Measurements from ENCODE around the gene USP25. TPM values are rescaled to one million over a fixed set of nuclear protein-coding genes. Genes with fewer than 3 reads are reported as not detected.
"Not testable (repeated sequence)": the region's sequence is repeated elsewhere in the genome, so short reads cannot be mapped to it uniquely, and the experiment has no call there.

USP25 gene
- total RNA-seq, 3 donors from 2014 or later (not counting 1 experiment from before 2014, with no cell fraction given): 67.0 to 95.4 (median 76.4) TPM

GRCh38 chr21:15732996-15733329 is 3.2 kb downstream of the USP25 start:
- Mint-ChIP-seq H3K4me3 (peak overlapping the region; percentile 85), H3K36me3 (no peaks in the 10 kb centered on the region), H3K4me1 (peaks cover 55 to 69% of the 10 kb centered on the region in 2 donors), H3K27me3 (ENCODE audit: low read depth in 2 of 2) (no peaks in the 10 kb centered on the region), H3K27ac (peak overlapping the region; percentile 91 to 93), H3K9me3 (no peaks in the 10 kb centered on the region)
- H3K4me1 ChIP-seq (ENCODE audit: control insufficient read depth, insufficient read depth, low read length): peaks cover 20% of the 10 kb centered on the region
- no peak for TF ChIP-seq CTCF (IDR thresholded peaks at IDR 0.05)
- no peaks in the 10 kb centered on the region for H3K9me3 ChIP-seq (ENCODE audit: control insufficient read depth, insufficient read depth, low read length)
- no peaks in the 10 kb centered on the region for H3K27me3 ChIP-seq (ENCODE audit: control insufficient read depth, insufficient read depth, low read length)
- peak overlapping the region; percentile 83 for H3K27ac ChIP-seq (ENCODE audit: low read length)
- no CpG with 5 or more reads among the region's 3 CpGs for WGBS (ENCODE audit: insufficient coverage)
- peak overlapping the region; percentile 17 for H3K4me3 ChIP-seq (ENCODE audit: low read length)
- H3K36me3 ChIP-seq (ENCODE audit: control insufficient read depth, insufficient read depth, low read length): no peaks in the 10 kb centered on the region
- intact Hi-C loops (cut with micrococcal nuclease): loop anchor here (2.0 to 10.0 kb wide), 7 partner anchors 34 to 1351 kb away; partner anchors contain the start of genes HSPA13 and NRIP1
- ATAC-seq (no peak), DNase-seq (no peak)

- peaks cover 22% of the 10 kb centered on the region for H3K4me1 ChIP-seq (ENCODE audit: control insufficient read depth, insufficient read depth, low read length)
These were observed 5.6 kb downstream of the USP25 start for GRCh38 chr21:15735409-15735808.

GRCh38 chr21:15735931-15736330 is 6.1 kb downstream of the USP25 start:
- peak in 1 of 2 donors; percentile 34 for DNase-seq
- peaks cover 22% of the 10 kb centered on the region for H3K4me1 ChIP-seq (ENCODE audit: control insufficient read depth, insufficient read depth, low read length)
- Mint-ChIP-seq H3K4me1 (peaks cover 73 to 86% of the 10 kb centered on the region in 2 donors), H3K4me3 (peak overlapping the region; percentile 36), H3K27ac (peak overlapping the region; percentile 91 to 93)
- H3K27me3 ChIP-seq (ENCODE audit: control insufficient read depth, insufficient read depth, low read length); ATAC-seq; H3K4me3 ChIP-seq (ENCODE audit: low read length); H3K36me3 Mint-ChIP-seq; H3K27ac ChIP-seq (ENCODE audit: low read length); H3K9me3 ChIP-seq (ENCODE audit: control insufficient read depth, insufficient read depth, low read length); H3K9me3 Mint-ChIP-seq; H3K27me3 Mint-ChIP-seq (ENCODE audit: low read depth in 2 of 2); H3K36me3 ChIP-seq (ENCODE audit: control insufficient read depth, insufficient read depth, low read length): not testable (repeated sequence)
- 32% methylated on average over 4 of the region's 4 CpGs for WGBS (ENCODE audit: insufficient coverage)
- intact Hi-C loops (cut with micrococcal nuclease): loop anchor here (10.0 kb wide), 1 partner anchor 1201 kb away; no protein-coding TSS in a partner anchor

More at GRCh38 chr21:15735409-15735808, 5.6 kb downstream of the USP25 start:
- Histone ChIP-seq H3K9me3 (ENCODE audit: control insufficient read depth, insufficient read depth, low read length) (no peaks in the 10 kb centered on the region), H3K27me3 (ENCODE audit: control insufficient read depth, insufficient read depth, low read length) (no peaks in the 10 kb centered on the region), H3K27ac (ENCODE audit: low read length) (no peak overlapping the region), H3K36me3 (ENCODE audit: control insufficient read depth, insufficient read depth, low read length) (no peaks in the 10 kb centered on the region), H3K4me3 (ENCODE audit: low read length) (no peak overlapping the region)
- H3K27ac Mint-ChIP-seq: peak overlapping the region; percentile 91 to 93
- 93% methylated on average over 2 of the region's 2 CpGs for WGBS (ENCODE audit: insufficient coverage)
- H3K4me3 Mint-ChIP-seq: peak overlapping the region; percentile 36
- no peak for TF ChIP-seq CTCF (IDR thresholded peaks at IDR 0.05)
- ATAC-seq (no peak), DNase-seq (peak in 1 of 2 donors; percentile 18)
- H3K4me1 Mint-ChIP-seq: peaks cover 73 to 87% of the 10 kb centered on the region in 2 donors
- intact Hi-C loops (cut with micrococcal nuclease): loop anchor here (10.0 kb wide), 1 partner anchor 1201 kb away; no protein-coding TSS in a partner anchor
- no peaks in the 10 kb centered on the region for H3K36me3 Mint-ChIP-seq
- H3K27me3 Mint-ChIP-seq (ENCODE audit: low read depth in 2 of 2): no peaks in the 10 kb centered on the region
- H3K9me3 Mint-ChIP-seq: no peaks in the 10 kb centered on the region

GRCh38 chr21:15738779-15739178 is 9.0 kb downstream of the USP25 start:
- not testable (repeated sequence) for H3K9me3 ChIP-seq (ENCODE audit: control insufficient read depth, insufficient read depth, low read length); H3K9me3 Mint-ChIP-seq; H3K4me3 Mint-ChIP-seq; H3K4me3 ChIP-seq (ENCODE audit: low read length); H3K27me3 ChIP-seq (ENCODE audit: control insufficient read depth, insufficient read depth, low read length); H3K27ac ChIP-seq (ENCODE audit: low read length); H3K27me3 Mint-ChIP-seq (ENCODE audit: low read depth in 2 of 2); H3K36me3 Mint-ChIP-seq; ATAC-seq; H3K36me3 ChIP-seq (ENCODE audit: control insufficient read depth, insufficient read depth, low read length); DNase-seq
- Mint-ChIP-seq H3K4me1 (peaks cover 91 to 94% of the 10 kb centered on the region in 2 donors), H3K27ac (peak overlapping the region; percentile 45 to 66)
- intact Hi-C loops (cut with micrococcal nuclease): loop anchor here (10.0 kb wide), 1 partner anchor 1204 kb away; no protein-coding TSS in a partner anchor
- WGBS (ENCODE audit: insufficient coverage): 80% methylated on average over 10 of the region's 10 CpGs
- peaks cover 29% of the 10 kb centered on the region for H3K4me1 ChIP-seq (ENCODE audit: control insufficient read depth, insufficient read depth, low read length)
